ENCODE data around the gene SAMD11.

Gene SAMD11

DNA sequence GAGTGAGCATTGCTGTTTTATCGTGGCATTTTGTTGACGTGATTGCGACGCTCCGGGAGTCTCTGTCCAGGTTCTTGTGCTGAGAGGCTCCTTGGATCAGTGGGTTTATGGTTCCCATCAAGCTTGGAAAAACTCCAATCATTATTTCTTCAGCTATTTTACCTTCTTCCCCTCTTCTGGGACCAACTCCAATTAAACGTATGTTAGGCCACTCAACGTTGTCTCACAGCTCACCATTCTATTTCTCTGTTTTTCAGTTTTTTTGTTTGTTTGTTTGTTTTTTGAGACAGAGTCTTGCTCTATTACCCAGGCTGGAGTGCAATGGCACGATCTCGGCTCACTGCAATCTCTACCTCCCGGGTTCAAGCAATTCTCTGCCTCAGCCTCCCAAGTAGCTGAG lies 68.2 kb downstream of the SAMD11 start:
- intact Hi-C loops (cut with DNase I; ENCODE audit: low total_unique reads): no loop called here
- no peak overlapping the region for H3K27ac ChIP-seq
- peaks cover 0 to 28% (median 6%) of the 10 kb centered on the region in 3 donors for H3K9me3 ChIP-seq
- peaks cover 0 to 3% (median 0%) of the 10 kb centered on the region in 3 donors for H3K36me3 ChIP-seq
- DNase-seq: no peak
- TF ChIP-seq, protein P1, sequence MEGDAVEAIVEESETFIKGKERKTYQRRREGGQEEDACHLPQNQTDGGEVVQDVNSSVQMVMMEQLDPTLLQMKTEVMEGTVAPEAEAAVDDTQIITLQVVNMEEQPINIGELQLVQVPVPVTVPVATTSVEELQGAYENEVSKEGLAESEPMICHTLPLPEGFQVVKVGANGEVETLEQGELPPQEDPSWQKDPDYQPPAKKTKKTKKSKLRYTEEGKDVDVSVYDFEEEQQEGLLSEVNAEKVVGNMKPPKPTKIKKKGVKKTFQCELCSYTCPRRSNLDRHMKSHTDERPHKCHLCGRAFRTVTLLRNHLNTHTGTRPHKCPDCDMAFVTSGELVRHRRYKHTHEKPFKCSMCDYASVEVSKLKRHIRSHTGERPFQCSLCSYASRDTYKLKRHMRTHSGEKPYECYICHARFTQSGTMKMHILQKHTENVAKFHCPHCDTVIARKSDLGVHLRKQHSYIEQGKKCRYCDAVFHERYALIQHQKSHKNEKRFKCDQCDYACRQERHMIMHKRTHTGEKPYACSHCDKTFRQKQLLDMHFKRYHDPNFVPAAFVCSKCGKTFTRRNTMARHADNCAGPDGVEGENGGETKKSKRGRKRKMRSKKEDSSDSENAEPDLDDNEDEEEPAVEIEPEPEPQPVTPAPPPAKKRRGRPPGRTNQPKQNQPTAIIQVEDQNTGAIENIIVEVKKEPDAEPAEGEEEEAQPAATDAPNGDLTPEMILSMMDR (IDR thresholded peaks at IDR 0.05): no peak
- no peaks in the 10 kb centered on the region for H3K27me3 ChIP-seq
- H3K4me3 ChIP-seq: no peak overlapping the region
- peaks cover 0 to 5% (median 0%) of the 10 kb centered on the region in 4 donors for H3K4me1 ChIP-seq

DNA sequence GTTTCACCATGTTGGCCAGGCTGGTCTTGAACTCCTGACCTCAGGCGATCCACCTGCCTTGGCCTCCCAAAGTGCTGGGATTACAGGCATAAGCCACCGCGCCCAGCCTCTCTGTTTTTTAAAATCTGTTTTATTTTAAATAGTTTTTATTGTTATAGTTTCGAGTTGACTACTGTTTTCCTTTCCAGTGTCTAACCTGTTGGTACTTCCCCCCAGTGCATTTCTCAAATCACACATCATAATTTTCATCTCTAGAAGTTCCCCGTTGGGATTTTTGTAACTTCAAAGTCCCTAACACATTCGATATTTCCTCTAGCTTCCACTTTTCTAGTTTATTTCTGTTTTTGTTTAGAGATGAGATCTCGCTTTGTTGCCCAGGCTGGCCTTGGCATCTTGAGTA lies 68.6 kb downstream of the SAMD11 start:
- H3K36me3 ChIP-seq: peaks cover 0 to 3% (median 0%) of the 10 kb centered on the region in 3 donors
- no peak overlapping the region for H3K27ac ChIP-seq
- H3K4me3 ChIP-seq: no peak overlapping the region
- intact Hi-C loops (cut with DNase I; ENCODE audit: low total_unique reads): no loop called here
- H3K4me1 ChIP-seq: peaks cover 0 to 6% (median 1%) of the 10 kb centered on the region in 4 donors
- TF ChIP-seq, protein P1 (IDR thresholded peaks at IDR 0.05): no peak
- H3K9me3 ChIP-seq: peaks cover 0 to 28% (median 6%) of the 10 kb centered on the region in 3 donors
- H3K27me3 ChIP-seq: no peaks in the 10 kb centered on the region
- no peak for DNase-seq

DNA sequence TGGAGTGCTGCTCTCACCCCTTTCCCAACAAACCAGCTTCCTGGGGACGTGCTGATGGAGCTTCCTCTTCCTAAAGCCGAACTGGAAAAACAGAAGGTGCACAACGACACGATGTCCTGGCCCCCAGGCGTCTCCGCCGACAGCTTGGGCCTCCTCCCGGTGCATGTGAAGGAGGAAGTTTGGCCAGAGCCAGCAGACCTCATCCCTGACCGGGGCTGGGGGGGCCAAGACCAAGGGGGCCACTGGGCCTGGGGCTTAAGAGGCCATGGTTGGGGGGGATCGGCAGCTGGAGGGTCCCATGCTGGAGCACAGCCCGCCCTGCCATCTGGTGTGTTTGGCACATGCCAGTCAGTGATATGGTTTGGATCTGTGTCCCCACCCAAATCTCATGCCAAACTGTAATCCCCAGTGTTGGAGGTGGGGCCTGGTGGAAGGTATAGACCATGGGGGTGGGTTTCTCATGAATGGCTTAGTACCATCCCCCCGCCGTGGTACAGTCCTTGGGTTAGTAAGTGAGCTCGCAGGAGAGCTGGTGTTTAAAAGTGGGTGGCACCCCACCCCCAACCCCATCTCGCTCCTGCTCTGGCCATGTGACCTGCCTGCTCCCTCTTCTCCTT lies 69.8 kb downstream of the SAMD11 start:
- Histone ChIP-seq H3K4me3 (no peak overlapping the region), H3K4me1 (peaks cover 0 to 17% (median 13%) of the 10 kb centered on the region in 4 donors), H3K27ac (no peak overlapping the region), H3K36me3 (peaks cover 0 to 3% (median 0%) of the 10 kb centered on the region in 3 donors), H3K27me3 (no peaks in the 10 kb centered on the region), H3K9me3 (peaks cover 0 to 23% (median 6%) of the 10 kb centered on the region in 3 donors)
- intact Hi-C loops (cut with DNase I; ENCODE audit: low total_unique reads): no loop called here
- no peak for DNase-seq
- TF ChIP-seq, protein P1 (IDR thresholded peaks at IDR 0.05): no peak
